Stimulated activated CD4-positive, alpha-beta T cell treated with anti-CD3 and anti-CD28 coated beads, Interleukin-1b, Interleukin-23, amount 100 ng/mL, for 24 hours (primary cell): Measurements from ENCODE around the gene UBAP1L.
"Not testable (repeated sequence)": the region's sequence is repeated elsewhere in the genome, so short reads cannot be mapped to it uniquely, and the experiment has no call there.

Experiments used
- DNase-seq, 4 experiments: peaks; one replicate each; pipeline ENCODE4 v3.0.0-alpha.2; 2020; ENCODE audit warnings: low read depth in 4 of 4, low spot score in 1 of 4

The UBAP1L gene

DNA sequence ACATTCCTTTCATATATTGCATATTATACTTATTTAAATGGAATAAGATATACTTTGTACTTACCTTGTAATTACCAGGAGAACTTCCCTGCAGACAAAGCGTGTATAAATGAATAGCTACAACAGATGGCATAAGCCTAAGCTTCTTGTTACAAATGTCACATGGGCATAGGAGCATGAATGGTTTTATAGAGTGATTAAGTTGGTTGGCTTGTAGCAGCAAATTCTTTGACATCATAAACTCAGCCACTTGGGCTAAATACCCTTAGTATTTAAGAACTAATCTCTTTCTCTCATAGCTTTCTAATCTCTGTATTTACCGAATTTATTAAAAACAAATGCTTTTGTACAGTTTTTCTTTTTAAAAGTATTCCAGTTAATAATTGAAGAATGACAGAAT is at the start of gene UBAP1L:
UBAP1L (minus strand) TSS at position 115 of the 400 bp plus-strand sequence. CDS start 8,985 bp downstream, outside the sequence.
- no peak for DNase-seq

DNA sequence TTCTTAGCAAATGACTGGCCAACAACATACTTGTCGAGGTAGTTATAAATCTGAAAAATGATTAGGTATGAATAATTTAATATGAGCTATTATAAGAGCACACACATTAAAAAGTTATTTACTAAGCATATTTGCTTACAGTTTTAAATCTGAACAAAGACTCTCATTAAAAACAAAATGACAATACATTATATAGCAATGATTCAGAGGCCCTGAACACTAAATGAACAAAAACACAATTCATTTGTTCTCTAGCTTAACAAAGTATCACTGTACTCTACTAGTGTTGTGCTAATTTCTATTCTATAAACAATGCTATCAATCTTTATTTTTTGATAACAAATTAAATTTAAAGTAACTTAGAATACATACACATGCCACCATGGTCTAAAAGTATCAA is 49.1 kb upstream of the UBAP1L start:
- no peak for DNase-seq

DNA sequence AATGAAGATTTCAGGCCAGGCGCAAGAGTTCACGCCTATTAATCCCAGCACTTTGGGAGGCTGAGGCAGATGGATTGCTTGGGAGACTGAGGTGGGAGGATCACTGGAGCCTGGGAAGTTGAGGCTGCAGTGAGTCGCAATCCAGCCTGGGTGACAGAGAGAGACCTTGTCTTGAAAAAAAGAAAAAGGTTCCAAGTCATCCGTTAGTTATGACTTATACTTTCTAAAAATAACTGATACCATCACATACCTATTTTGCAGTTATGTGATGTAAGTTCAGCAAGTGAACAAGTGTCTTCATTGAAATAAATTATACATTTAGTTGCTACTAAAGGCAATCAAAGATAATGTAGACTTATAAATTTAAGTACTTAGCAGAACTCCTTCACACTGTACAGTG is 48.0 kb upstream of the UBAP1L start:
- DNase-seq, result no peak

DNA sequence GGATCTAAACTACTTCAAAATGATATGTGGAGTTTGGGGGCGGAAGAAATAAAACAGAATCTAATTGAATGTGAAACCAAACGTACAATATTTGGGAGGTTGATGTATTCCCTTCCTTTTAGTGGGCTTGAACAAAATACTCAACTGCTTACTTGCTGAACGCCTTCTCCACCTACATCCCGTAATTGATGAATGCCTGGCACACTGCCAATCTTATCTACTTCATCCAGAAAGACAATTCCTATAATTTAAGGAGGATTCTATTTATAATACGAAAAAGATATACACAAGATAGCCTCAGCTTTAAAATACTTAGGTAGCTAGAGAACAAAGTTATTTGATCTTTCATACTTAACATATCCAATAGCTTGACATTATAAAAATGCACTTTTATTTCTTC is 41.7 kb upstream of the UBAP1L start:
- DNase-seq, result no peak

DNA sequence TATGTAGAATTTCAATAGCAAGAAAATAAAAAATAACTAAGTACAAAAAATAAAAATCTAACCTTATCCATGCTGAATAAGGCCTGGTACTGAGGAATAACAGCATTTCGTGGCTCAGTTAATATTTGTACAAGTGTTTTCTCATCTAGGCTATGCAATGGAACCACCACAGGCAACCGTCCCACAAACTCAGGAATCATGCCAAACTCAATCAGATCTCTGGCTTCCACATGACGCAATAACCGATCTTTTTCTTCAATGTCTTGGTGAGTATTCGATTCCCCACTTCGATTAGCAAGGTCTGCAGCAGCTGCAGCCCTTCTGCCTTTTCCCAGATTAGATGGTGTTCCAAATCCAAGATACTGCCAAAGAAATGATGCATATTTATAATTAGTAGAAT is 39.7 kb upstream of the UBAP1L start:
- DNase-seq, result no peak

DNA sequence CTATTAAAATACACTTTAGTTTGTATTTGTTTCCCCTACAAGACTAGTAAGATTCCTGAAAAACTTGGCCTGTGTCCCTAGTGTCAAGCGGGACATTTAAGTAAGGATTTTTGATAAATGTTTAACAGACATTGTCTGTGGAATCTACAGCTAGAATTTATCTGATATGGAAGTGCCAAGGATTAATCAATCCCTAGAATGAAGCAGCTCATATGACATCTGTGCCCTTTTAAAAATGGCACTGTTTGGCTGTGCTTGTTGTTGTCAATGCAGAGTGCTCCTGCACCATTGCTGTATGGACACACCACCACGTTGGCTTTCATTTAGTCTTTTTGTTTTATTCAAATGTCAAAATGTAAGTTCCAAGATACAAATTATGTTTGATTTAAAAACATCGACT is 32.9 kb upstream of the UBAP1L start:
- no peak for DNase-seq

DNA sequence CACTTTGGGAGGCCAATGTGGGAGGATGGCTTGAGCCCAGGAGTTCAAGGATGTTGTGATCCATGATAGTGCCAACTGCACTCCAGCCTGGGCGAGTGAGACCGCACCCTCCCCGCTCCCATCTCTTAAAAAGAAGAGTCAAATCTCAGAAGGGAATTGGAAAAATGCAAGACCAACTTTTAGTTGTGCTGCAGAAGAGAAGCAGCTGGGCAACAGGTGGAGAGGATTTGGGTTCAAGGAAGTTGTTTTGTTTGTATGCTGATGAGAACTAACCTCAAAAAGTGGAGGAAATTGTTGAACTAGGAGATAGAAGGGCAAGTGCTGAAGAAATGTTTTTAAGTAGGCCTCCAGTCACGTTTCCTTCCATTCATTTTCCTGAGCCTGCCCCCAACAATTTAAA is 31.4 kb upstream of the UBAP1L start:
- no peak for DNase-seq

DNA sequence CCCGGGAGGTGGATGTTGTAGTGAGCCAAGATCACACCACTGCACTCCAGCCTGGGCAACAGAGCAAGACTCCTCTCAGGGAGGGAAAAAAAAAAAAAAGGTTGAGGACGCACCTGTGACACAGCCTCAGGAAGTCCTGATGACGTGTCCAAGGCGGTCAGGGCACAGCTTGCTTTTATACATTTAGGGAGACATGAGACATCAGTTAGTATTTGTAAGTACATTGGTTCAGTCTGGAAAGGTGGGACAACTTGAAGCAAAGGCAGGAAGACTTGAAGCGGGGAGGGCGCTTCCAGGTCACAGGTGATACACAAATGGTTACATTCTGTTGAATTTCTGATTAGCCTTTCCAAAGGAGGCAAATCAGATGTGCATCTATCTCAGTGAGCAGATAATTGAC is 23.6 kb upstream of the UBAP1L start:
- not testable (repeated sequence) for DNase-seq

DNA sequence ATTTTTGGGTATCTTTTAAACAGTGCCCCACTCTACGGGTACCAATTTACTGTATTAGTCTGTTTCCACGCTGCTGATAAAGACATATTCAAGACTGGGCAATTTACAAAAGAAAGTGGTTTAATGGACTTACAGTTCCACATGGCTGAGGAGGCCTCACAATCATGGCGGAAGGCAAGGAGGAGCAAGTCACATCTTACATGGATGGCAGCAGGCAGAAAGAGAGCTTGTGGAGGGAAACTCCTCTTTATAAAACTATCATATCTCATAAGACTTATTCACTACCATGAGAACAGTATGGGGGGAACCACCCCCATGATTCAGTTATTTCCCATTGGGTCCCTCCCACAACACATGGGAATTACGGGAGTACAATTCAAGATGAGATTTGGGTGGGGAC is 22.9 kb upstream of the UBAP1L start:
- not testable (repeated sequence) for DNase-seq

DNA sequence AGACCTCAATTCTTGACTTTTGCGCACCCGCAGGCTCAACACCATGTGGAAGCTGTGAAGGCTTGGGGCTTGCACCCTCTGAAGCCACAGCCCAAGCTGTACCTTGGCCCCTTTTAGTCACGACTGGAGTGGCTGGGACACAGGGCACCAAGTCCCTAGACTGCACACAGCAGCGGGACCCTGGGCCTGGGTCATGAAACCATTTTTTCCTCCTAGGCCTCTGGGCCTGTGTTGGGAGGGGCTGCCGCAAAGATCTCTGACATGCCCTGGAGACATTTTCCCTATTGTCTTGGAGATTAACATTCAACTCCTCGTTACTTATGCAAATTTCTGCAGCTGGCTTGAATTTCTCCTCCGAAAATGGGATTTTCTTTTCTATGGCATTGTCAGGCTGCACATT is 22.1 kb upstream of the UBAP1L start:
- not testable (repeated sequence) for DNase-seq

DNA sequence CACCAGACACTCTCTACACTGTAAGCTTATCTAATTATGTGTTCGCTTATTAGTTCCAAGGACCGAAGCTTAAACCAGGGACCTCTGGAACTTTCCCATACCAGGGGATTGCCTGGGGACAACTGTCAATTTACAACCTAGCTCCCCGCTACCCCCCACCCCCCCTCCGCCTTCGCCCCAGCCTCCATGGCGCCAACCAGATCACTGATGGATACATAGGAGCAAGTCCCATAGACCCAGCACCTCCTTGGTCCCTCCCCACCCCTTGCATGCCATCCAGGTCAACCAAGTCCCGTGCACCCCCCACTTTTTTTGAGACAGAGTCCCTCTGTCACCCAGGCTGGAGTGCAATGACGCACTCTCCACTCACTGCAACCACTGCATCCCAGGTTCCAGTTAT is 19.5 kb upstream of the UBAP1L start:
- DNase-seq, result no peak

DNA sequence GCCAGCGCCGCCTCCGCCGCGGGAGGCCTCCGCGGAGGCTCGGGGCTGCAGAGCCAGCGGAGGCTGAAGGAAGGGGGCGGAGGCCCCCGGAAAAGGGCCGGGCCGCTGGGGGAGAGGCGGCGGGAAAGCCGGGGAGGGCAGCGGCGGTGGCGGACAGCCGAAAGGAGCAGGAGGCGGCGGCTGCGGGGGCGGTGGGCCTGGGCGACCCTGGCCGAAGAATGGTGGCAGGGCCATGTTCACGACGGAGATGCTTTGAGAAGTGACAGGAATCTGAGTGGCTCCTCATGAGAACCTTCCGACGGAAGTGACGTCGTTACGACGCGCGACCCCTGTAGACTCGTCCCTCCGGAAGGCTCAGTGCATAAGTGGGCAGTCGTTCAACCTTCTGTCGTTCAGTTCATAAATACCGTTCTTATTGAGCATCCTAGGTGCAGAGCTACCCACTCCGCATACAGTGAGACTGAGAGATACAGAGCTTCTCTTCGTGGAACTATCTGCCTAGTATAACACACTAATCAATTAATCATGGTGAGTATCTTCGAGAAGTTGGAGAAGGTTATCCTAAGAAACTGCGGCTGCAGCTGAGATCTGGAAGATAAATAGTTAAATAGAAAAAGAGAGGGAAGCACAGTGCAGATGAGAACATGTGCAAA is 18.7 kb upstream of the UBAP1L start, which contains the start of gene PDCD7:
PDCD7 (minus strand) TSS at position 261 of the 653 bp plus-strand sequence; CDS start at position 234, 27 bp downstream.
- peak; percentile 54 to 76 (median 72) for DNase-seq

DNA sequence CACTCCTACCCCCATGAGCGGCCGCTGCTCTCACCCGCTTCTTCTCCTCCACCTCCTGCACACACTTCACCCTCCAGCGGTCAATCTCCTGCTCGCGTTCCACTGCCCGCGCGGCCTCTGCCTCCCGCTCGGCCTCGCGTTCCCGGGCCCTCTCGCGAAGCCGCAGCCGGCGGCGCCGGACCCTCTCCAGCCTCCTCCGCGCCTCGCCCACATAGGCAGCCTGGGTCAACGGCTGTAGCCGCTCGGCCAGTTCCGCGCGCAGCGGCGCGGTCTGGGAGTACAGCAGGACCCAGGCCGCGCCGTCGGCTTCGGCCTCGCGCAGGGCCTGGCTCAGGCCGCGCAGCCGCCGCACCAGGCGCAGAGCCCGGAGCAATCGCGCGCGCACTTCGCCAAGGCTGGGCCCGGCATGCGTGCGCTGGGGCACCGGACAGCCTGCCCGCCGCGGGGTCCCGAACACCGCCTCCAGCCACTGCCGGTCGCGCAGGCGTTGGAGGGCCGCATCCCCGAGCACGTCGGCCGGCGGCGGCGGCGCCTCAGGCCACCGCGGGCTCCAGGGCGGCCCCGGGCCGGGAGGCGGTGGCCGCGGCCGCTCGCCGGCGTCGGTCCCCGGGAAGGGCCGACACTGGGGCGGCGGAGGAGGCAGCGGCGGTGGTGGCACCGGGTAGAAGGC is 18.0 kb upstream of the UBAP1L start:
- DNase-seq, result peak in 1 of 4 experiments; percentile 8

DNA sequence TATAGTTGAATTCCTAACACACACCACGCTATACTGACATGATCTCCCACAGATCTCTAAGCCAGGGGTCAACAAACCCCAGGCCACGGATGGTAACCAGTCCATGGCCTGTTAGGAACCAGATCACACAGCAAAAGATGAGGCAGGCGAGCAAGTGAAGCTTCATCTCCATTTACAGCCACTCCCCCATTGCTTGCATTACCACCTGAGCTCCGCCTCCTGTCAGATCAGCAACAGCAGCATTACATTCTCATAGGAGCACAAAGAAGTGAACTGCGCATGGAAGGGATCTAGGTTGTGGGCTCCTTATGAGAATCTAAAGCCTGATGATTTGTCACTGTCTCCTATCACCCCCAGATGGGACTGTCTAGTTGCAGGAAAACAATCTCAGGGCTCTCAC is 15.9 kb upstream of the UBAP1L start:
- no peak for DNase-seq

DNA sequence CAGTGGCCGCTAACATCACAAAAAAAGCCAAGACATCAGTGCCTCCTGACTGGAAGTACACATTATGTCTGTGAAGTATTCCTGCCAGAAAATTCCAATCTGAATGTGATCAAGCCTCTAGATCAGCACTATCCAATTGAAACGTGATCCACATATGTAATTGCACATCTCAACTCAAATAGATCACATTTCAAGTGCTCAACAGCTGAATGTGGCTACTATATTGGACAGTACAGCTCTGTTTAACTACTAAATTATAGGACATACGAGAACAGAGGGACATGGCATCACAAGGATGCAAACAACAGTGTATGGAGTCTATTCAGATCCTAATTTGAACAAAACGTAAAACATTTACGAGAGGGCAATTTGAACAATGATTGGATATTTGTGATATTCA is 542 bp upstream of the UBAP1L start:
- no peak for DNase-seq

DNA sequence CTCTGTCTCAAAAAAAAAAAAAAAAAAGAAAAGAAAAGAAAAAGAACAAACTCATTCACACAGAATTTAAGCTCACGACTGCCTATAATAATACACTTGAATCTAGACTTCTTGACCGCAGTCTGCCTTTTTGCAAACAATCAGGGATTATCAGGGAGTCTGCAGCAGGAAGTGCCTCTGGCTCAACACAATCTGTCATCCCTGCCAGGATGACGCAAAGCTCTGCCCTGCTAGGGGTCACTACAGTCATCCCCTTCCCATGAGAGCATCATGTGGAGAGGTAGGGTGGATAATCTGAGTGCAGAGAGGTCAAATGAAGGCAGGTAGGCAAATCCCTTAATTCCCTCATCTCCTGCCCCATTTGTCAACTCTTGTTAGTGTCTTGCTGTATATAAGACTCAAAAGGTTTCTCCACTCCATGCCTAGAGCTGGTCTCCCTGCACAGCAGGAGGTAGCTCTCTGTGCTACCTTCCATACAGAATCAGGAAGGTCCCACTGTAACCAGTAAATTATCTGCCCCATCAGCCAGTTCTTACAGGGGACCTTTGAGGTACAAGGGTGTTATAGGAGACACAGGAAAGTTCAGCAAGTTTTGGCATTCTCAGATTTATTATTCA is 4.2 kb downstream of the UBAP1L start:
- no peak for DNase-seq

DNA sequence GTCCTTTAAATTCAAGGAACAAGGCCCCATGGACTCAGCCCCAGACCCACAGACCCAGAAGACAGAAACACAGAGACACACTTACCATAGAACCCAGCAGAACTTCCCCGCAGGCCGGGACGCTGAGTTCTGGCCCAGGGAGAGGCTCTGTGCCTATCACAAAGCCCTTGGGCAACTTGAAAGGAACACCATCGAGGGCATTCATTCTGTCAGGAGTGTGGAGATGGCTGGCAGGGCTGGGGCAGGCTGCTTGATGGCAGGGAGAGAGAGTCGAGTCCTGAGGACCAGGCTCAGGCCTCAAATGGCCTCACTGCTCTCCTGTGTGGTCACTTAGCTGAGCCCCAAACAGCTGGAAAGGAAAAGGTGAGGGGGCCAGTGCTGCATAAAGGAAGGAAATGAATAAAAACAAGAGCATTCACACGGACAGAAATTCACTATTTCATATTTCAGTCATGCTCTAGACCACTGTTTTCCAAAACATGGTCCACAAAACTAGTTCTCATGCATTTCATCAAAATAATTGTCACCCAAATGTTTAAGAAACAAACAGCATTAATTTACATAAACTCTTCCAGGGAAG is 8.9 kb downstream of the UBAP1L start:
- DNase-seq, result no peak

DNA sequence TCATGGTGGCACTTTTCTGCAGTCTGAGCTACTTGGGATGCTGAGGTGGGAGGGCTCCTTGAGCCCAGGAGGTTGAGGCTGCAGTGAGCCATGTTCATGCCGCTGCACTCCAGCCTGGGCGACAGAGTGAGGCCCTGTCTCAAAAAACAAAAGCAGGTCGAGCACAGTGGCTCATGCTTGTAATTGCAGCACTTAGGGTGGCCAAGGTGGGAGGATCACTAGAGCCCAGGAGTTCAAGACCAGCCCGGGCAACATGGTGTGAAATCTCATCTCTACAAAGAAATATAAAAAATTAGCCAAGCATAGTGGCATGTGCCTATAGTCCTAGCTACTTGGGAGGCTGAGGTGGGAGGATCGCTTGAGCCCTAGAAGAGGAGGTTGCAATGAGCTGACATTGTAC is 10.0 kb downstream of the UBAP1L start:
- DNase-seq, result no peak

DNA sequence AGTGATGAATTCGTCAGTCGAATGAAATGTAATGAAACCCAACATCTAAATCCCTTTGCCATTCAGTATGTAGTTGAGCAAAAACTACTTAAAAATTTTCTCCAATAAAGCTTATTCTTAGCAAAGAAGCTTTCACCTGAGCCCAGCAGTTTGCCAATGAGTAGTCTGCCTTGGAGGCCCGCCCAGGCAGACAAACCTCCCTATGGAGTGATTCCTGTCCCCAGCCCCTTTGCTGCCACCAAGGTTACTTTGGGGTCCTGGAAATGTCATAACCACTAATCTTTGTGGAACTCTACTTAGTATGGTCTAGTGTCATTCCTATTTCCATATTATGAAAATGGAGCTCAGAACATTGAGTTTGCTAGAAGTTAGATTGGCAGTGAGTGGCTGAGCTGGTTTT is 12.1 kb downstream of the UBAP1L start:
- no peak for DNase-seq

DNA sequence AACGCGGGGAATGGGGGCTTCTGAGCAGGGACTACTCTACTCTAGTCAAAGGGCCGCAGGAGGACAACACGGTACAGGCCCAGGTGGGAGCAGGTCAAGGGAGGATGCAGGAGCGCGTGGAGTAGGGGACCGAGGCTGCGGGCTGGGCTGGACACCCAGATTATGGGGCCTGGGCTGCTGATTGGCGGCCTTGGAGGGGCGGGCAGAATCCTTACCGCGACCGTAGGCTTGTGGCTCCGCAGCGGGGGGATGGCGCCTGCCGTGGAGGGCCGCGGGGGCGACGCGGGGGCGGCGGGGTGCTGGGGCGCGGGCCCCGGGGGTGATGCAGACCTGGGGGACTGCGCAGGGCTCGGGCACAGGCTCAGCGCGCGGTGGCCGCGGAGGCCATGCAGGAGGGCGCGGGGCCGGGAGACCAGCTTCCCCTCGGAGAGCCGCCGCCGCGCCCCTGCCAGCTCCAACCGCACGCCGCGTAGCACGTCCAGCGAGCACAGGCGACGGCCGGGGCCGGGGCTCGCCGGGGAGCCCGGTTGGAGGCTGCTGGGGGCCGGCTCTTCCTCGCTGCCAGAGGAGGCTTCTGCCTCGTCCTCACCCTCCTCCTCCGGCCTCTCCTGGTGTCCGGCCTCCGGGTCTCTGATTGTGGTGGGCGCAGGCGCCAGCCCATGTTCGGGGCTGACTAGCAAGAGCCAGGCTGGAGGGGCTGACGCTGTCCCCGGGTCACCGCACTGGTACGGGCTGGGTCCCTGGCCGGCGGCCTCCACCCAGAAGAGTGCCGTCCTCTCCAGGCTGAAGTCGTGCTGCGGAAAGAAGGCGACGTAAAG is 12.9 kb downstream of the UBAP1L start:
- DNase-seq, result no peak

DNA sequence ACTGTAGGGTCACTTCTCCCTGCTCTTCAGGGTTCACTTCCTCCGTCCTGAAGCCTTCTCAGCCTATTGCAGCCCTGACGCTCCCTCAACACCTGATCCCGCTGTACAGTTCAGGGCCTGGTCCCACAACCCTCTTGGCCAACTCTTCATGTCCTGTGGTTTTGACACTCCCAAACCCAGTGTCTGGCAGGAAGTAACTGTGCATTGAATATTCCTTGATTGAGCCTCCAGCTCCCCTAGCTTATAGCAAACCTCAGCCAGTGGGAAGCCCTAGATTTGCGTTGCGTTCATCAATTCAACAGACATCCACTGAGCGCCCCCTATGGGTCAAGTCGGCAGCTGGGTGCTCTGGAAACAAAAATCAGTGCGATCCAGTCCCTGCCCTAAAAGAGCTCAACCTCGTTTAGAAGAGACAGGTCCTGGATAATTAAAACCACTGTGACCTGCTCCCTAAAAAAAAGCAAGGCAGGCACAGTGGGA is 13.5 kb downstream of the UBAP1L start:
- peak; percentile 18 to 35 (median 26) for DNase-seq
